GM21717 (cell line): ENCODE measurements around the gene EFHC1.

Source experiments
- ATAC-seq: cut with Tn5 transposase; IDR thresholded peaks from one replicate; pipeline ENCODE4 v1.9.1; 2021; ENCODE audit warnings: mild to moderate bottlenecking, moderate library complexity; ENCODE audit not compliant: unreplicated experiment

EFHC1 gene

GRCh38 chr6:52516269-52516668 is 96.1 kb downstream of the EFHC1 start:
- no peak for ATAC-seq

GRCh38 chr6:52516943-52517342 is 96.8 kb downstream of the EFHC1 start:
- ATAC-seq = no peak

GRCh38 chr6:52517502-52518278 is 97.5 kb downstream of the EFHC1 start:
- peak; percentile 92 for ATAC-seq

- no peak for ATAC-seq
Observed at GRCh38 chr6:52518279-52518945, 98.3 kb downstream of the EFHC1 start.

- no peak for ATAC-seq
Observed at GRCh38 chr6:52519618-52520017, 99.5 kb downstream of the EFHC1 start.

GRCh38 chr6:52522151-52522626 is 102.0 kb downstream of the EFHC1 start:
- ATAC-seq = no peak

GRCh38 chr6:52522655-52523054 is 102.5 kb downstream of the EFHC1 start:
- no peak for ATAC-seq

- ATAC-seq = no peak
Observed at GRCh38 chr6:52523378-52524142, 103.4 kb downstream of the EFHC1 start.

- ATAC-seq = no peak
Observed at GRCh38 chr6:52524918-52525317, 104.8 kb downstream of the EFHC1 start.

- no peak for ATAC-seq
Observed at GRCh38 chr6:52526634-52527033, 106.5 kb downstream of the EFHC1 start.

GRCh38 chr6:52527436-52527835 is 107.3 kb downstream of the EFHC1 start:
- ATAC-seq = no peak

GRCh38 chr6:52529311-52529710 is 109.2 kb downstream of the EFHC1 start:
- ATAC-seq = no peak

- ATAC-seq = no peak
Observed at GRCh38 chr6:52530351-52530750, 110.2 kb downstream of the EFHC1 start.

GRCh38 chr6:52531396-52531795 is 111.3 kb downstream of the EFHC1 start:
- ATAC-seq = no peak

GRCh38 chr6:52531834-52532233 is 111.7 kb downstream of the EFHC1 start:
- ATAC-seq = no peak

GRCh38 chr6:52532457-52532856 is 112.3 kb downstream of the EFHC1 start:
- no peak for ATAC-seq

GRCh38 chr6:52533491-52533890 is 113.3 kb downstream of the EFHC1 start:
- ATAC-seq = no peak

GRCh38 chr6:52534363-52534762 is 114.2 kb downstream of the EFHC1 start:
- ATAC-seq = no peak

GRCh38 chr6:52534966-52535390 is 114.8 kb downstream of the EFHC1 start:
- ATAC-seq = no peak

- no peak for ATAC-seq
Observed at GRCh38 chr6:52535711-52536423, 115.7 kb downstream of the EFHC1 start.

GRCh38 chr6:52536424-52536916 is 116.3 kb downstream of the EFHC1 start:
- peak; percentile 43 for ATAC-seq
